ENCODE data around the gene VPS26C. TPM values are rescaled to one million over a fixed set of nuclear protein-coding genes. Genes with fewer than 3 reads are reported as not detected.

VPS26C gene
- total and polyA plus RNA-seq, 12 donors: 22.3 to 57.5 (median 46.3) TPM

DNA sequence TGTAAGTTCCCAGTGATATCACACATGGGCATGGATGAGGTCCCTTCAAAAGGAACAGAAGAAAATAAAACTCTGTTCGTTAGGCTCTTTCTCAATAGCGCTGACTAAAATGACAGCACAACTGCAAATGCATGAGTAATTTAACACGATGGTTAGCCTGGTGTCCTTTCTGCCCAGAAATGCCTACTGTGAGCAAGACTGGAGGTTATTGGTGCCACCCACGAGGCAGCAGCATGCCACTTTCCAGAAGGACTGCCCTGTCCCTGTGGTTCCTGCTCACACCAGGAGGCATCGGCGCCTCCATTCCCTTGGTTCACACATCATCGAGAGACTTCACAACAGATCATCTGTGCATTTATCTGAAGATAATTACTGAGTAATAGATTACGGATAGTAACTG lies 26.2 kb downstream of the VPS26C start:
- WGBS, 2 donors: 76 to 89% methylated on average over 8 of the region's 8 CpGs
- peaks cover 0 to 57% (median 22%) of the 10 kb centered on the region in 9 donors for H3K36me3 ChIP-seq
- no peak overlapping the region for H3K27ac ChIP-seq
- peaks cover 0 to 28% (median 0%) of the 10 kb centered on the region in 9 donors for H3K4me1 ChIP-seq
- H3K9me3 ChIP-seq: no peaks in the 10 kb centered on the region
- no peak overlapping the region for H3K4me3 ChIP-seq
- no peaks in the 10 kb centered on the region for H3K27me3 ChIP-seq
- ATAC-seq (no peak), DNase-seq (no peak)
- intact Hi-C loops (cut with DNase I): no loop called here
- TF ChIP-seq, protein P1, sequence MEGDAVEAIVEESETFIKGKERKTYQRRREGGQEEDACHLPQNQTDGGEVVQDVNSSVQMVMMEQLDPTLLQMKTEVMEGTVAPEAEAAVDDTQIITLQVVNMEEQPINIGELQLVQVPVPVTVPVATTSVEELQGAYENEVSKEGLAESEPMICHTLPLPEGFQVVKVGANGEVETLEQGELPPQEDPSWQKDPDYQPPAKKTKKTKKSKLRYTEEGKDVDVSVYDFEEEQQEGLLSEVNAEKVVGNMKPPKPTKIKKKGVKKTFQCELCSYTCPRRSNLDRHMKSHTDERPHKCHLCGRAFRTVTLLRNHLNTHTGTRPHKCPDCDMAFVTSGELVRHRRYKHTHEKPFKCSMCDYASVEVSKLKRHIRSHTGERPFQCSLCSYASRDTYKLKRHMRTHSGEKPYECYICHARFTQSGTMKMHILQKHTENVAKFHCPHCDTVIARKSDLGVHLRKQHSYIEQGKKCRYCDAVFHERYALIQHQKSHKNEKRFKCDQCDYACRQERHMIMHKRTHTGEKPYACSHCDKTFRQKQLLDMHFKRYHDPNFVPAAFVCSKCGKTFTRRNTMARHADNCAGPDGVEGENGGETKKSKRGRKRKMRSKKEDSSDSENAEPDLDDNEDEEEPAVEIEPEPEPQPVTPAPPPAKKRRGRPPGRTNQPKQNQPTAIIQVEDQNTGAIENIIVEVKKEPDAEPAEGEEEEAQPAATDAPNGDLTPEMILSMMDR (IDR thresholded peaks at IDR 0.05): no peak

DNA sequence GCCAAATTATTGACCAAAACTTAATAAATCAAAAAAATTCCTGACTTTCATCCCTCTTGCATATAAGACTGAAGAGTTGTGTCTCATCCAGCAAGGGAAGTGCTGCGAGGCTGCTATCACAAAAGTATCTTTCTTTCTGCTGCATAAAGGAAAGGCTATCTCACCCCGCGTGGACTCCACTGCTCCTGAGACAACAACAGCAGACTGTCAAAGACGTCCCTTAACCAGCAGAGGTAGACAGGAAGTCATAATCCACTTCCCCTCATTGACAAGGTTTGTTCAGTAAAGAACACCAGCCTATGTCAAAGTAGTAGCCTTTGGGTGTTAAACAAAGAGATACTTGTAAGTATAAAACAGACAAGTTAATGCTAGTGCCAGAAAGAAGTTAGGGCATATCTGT lies 29.4 kb downstream of the VPS26C start:
- Histone ChIP-seq H3K9me3 (no peaks in the 10 kb centered on the region), H3K27ac (peak overlapping the region in 2 of 10 donors; percentile 17 to 24), H3K4me1 (peaks cover 0 to 10% (median 0%) of the 10 kb centered on the region in 9 donors), H3K4me3 (no peak overlapping the region), H3K27me3 (no peaks in the 10 kb centered on the region), H3K36me3 (peaks cover 0 to 90% (median 22%) of the 10 kb centered on the region in 9 donors)
- WGBS, 2 donors: 41 to 43% methylated on average over 4 of the region's 4 CpGs
- no peak for DNase-seq
- intact Hi-C loops (cut with DNase I): no loop called here
- TF ChIP-seq, protein P1 (IDR thresholded peaks at IDR 0.05): no peak
- no peak for ATAC-seq

DNA sequence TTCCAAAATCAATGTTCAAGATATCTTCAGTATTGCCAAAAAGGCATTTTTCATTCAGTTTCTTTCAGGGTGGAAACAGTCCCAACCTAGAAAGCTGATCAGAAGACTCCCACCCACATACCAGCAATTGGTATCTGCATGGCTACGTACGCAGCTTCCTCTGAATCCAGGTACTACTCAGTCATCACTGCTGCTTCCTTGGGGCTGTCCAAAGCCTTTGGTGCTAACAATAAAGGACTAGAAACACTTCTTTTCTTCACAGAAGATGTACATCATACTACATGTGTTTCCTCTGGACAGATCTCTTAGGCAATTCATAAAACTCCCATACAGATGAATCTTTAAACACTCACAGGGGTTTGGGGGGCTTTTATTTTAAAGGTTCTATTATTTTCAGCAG lies 29.8 kb downstream of the VPS26C start:
- no peaks in the 10 kb centered on the region for H3K27me3 ChIP-seq
- ATAC-seq (no peak), DNase-seq (no peak)
- no peaks in the 10 kb centered on the region for H3K9me3 ChIP-seq
- H3K4me3 ChIP-seq: no peak overlapping the region
- intact Hi-C loops (cut with DNase I): no loop called here
- H3K36me3 ChIP-seq: peaks cover 0 to 94% (median 24%) of the 10 kb centered on the region in 9 donors
- TF ChIP-seq, protein P1 (IDR thresholded peaks at IDR 0.05): no peak
- H3K4me1 ChIP-seq: peaks cover 0 to 10% (median 0%) of the 10 kb centered on the region in 9 donors
- 92 to 97% methylated on average over 2 of the region's 2 CpGs for WGBS, 2 donors
- H3K27ac ChIP-seq: peak overlapping the region in 2 of 10 donors; percentile 17 to 24

DNA sequence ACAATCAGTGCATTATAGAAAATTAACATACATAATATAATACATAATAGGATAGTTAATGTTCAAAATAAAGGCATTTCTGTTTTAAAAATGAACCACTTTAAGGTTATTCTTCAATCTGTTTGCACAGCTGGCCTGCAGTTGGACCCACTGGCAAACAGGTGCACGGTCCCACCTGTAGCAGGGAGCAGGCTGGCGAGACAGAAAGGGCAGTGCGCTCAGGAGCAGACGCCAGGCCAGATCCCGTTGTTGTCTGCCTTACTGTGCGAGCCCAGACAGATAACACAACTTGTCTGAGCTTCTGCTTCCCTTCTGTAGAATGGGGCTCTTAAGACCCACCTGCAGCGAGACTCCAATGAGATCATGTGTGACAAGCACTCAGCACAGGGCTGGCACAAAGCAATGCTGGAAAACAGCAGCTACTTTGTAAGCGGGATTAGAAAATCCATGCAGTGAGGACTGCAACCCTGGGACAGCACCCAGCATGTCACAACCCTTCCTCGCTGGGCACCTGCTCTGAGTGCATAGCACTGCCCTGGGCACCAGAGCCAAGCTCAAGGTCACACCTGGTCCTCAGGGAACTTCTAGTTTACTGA lies 33.5 kb downstream of the VPS26C start:
- TF ChIP-seq, protein P1 (IDR thresholded peaks at IDR 0.05): no peak
- DNase-seq (no peak), ATAC-seq (no peak)
- H3K36me3 ChIP-seq: peaks cover 0 to 100% (median 34%) of the 10 kb centered on the region in 9 donors
- H3K27ac ChIP-seq: no peak overlapping the region
- H3K27me3 ChIP-seq: no peaks in the 10 kb centered on the region
- intact Hi-C loops (cut with DNase I): no loop called here
- no peaks in the 10 kb centered on the region for H3K9me3 ChIP-seq
- H3K4me3 ChIP-seq: no peak overlapping the region
- H3K4me1 ChIP-seq: peaks cover 0 to 10% (median 0%) of the 10 kb centered on the region in 9 donors
- 95 to 98% methylated on average over 9 of the region's 9 CpGs for WGBS, 2 donors
